ENCODE measurements around the gene UNC13C. TPM values are rescaled to one million over a fixed set of nuclear protein-coding genes. Genes with fewer than 3 reads are reported as not detected.

Gene UNC13C
- total RNA-seq, 1 donor from 2014 or later = not detected

GRCh38 chr15:54017251-54017650 lies 39.0 kb downstream of the UNC13C start:
- Mint-ChIP-seq H3K27ac (no peak overlapping the region), H3K36me3 (ENCODE audit: low read depth) (no peaks in the 10 kb centered on the region), H3K4me1 (no peaks in the 10 kb centered on the region), H3K9me3 (peaks cover 5% of the 10 kb centered on the region), H3K27me3 (no peaks in the 10 kb centered on the region), H3K4me3 (no peak overlapping the region)
- TF ChIP-seq CTCF (IDR thresholded peaks at IDR 0.05) = no peak
- ChIA-PET POLR2A (no interaction called here), CTCF (no interaction called here)
- intact Hi-C loops (cut with micrococcal nuclease) = no loop called here
- no peak for DNase-seq
- ATAC-seq (ENCODE audit: low read depth) = no peak

- no peak for DNase-seq
- H3K36me3 Mint-ChIP-seq (ENCODE audit: low read depth) = no peaks in the 10 kb centered on the region
- H3K4me3 Mint-ChIP-seq = no peak overlapping the region
- no peaks in the 10 kb centered on the region for H3K4me1 Mint-ChIP-seq
- no peak for TF ChIP-seq CTCF (IDR thresholded peaks at IDR 0.05)
- peaks cover 7% of the 10 kb centered on the region for H3K9me3 Mint-ChIP-seq
- H3K27ac Mint-ChIP-seq = no peak overlapping the region
- POLR2A ChIA-PET = no interaction called here
- CTCF ChIA-PET = no interaction called here
- intact Hi-C loops (cut with micrococcal nuclease) = no loop called here
- H3K27me3 Mint-ChIP-seq = no peaks in the 10 kb centered on the region
- ATAC-seq (ENCODE audit: low read depth) = no peak
These were observed 39.7 kb downstream of the UNC13C start for GRCh38 chr15:54017959-54018358.

- no peak for ATAC-seq (ENCODE audit: low read depth)
- Mint-ChIP-seq H3K9me3 (peaks cover 9% of the 10 kb centered on the region), H3K27ac (no peak overlapping the region), H3K27me3 (no peaks in the 10 kb centered on the region), H3K4me1 (no peaks in the 10 kb centered on the region), H3K36me3 (ENCODE audit: low read depth) (no peaks in the 10 kb centered on the region), H3K4me3 (no peak overlapping the region)
- intact Hi-C loops (cut with micrococcal nuclease) = no loop called here
- ChIA-PET CTCF (no interaction called here), POLR2A (no interaction called here)
- TF ChIP-seq CTCF (IDR thresholded peaks at IDR 0.05) = no peak
- no peak for DNase-seq
These were observed 48.0 kb downstream of the UNC13C start for GRCh38 chr15:54026258-54026657.

- Mint-ChIP-seq H3K27ac (no peak overlapping the region), H3K4me3 (no peak overlapping the region), H3K4me1 (no peaks in the 10 kb centered on the region), H3K27me3 (no peaks in the 10 kb centered on the region), H3K36me3 (ENCODE audit: low read depth) (no peaks in the 10 kb centered on the region), H3K9me3 (peaks cover 6% of the 10 kb centered on the region)
- ChIA-PET CTCF (no interaction called here), POLR2A (no interaction called here)
- no peak for ATAC-seq (ENCODE audit: low read depth)
- intact Hi-C loops (cut with micrococcal nuclease) = no loop called here
- no peak for TF ChIP-seq CTCF (IDR thresholded peaks at IDR 0.05)
- no peak for DNase-seq
These were observed 48.6 kb downstream of the UNC13C start for GRCh38 chr15:54026891-54027290.

GRCh38 chr15:54029081-54029480 lies 50.8 kb downstream of the UNC13C start:
- TF ChIP-seq CTCF (IDR thresholded peaks at IDR 0.05) = no peak
- Mint-ChIP-seq H3K4me1 (no peaks in the 10 kb centered on the region), H3K4me3 (no peak overlapping the region), H3K27me3 (no peaks in the 10 kb centered on the region), H3K27ac (no peak overlapping the region), H3K9me3 (peaks cover 4% of the 10 kb centered on the region), H3K36me3 (ENCODE audit: low read depth) (no peaks in the 10 kb centered on the region)
- POLR2A ChIA-PET = no interaction called here
- CTCF ChIA-PET = no interaction called here
- DNase-seq = no peak
- intact Hi-C loops (cut with micrococcal nuclease) = no loop called here
- no peak for ATAC-seq (ENCODE audit: low read depth)

Measured in activated B cell treated with CpG ODN at 0.5 μM for 24 hours (primary cell).